Activated T-helper 2 cell treated with anti-CD3 and anti-CD28 coated beads, Interferon-gamma antibody, Interleukin-2, Interleukin-4, amounts not matched to agents 10 μg/mL and 5 μg/mL and 100 μg/mL, durations not matched to agents 14 hours and 24 hours and 36 hours (primary cell): ENCODE data around the gene DLG2. TPM values are rescaled to one million over a fixed set of nuclear protein-coding genes. Genes with fewer than 3 reads are reported as not detected.

Source experiments
- DNase-seq: peaks from one replicate; pipeline ENCODE4 v3.0.0; 2021; ENCODE audit warnings: low spot score
- H3K27ac Mint-ChIP-seq: one replicate; pipeline ENCODE4 v1.8.0; 2021; ENCODE audit warnings: mixed read lengths
- H3K27me3 Mint-ChIP-seq: one replicate; pipeline ENCODE4 v1.8.0; 2021; ENCODE audit warnings: low read depth, mixed read lengths
- H3K36me3 Mint-ChIP-seq: one replicate; pipeline ENCODE4 v1.8.0; 2021; ENCODE audit warnings: low read depth, mixed read lengths
- H3K4me1 Mint-ChIP-seq: one replicate; pipeline ENCODE4 v1.8.0; 2021; ENCODE audit warnings: low read depth, mixed read lengths
- H3K4me3 Mint-ChIP-seq: one replicate; pipeline ENCODE4 v1.8.0; 2021; ENCODE audit warnings: low read depth, mild to moderate bottlenecking, moderate library complexity, mixed read lengths
- H3K9me3 Mint-ChIP-seq: one replicate; pipeline ENCODE4 v1.8.0; 2021; ENCODE audit warnings: mixed read lengths
- intact Hi-C: fragments of 100-400 bp; cut with micrococcal nuclease; formaldehyde crosslinking; loops from one replicate; pipeline ENCODE4 v1.15.1; 2023
- total RNA-seq: library from RNA; stranded (reverse); gene quantifications from 2 replicates; pipeline ENCODE4 v1.2.3, GENCODE V29; 2022

DLG2 gene
- total RNA-seq, 1 donor from 2014 or later: 1.8 TPM

DNA sequence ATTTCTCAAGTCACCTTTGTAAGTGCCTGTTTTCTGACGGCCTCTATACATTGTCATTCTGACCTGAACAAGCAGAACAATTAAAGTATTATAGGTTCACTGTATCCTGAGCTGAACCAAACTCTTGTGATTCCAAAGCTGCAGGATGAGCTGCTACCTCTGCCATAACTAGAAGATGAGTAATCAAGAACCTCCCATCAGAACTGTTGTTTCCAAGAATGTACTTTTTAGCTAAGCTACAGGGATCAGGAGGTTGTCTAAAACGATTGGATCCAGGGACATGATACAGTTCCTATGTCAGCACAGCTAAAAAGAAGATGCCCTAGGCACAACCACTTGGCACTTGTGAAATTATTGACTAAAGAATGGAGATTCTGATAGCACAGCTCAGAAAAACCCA, 2052.6 kb downstream of the DLG2 start:
- Mint-ChIP-seq H3K9me3 (no peaks in the 10 kb centered on the region), H3K4me3 (no peak overlapping the region), H3K4me1 (no peaks in the 10 kb centered on the region), H3K27ac (no peak overlapping the region), H3K27me3 (peaks cover 1% of the 10 kb centered on the region), H3K36me3 (no peaks in the 10 kb centered on the region)
- no peak for DNase-seq
- intact Hi-C loops: no loop called here

DNA sequence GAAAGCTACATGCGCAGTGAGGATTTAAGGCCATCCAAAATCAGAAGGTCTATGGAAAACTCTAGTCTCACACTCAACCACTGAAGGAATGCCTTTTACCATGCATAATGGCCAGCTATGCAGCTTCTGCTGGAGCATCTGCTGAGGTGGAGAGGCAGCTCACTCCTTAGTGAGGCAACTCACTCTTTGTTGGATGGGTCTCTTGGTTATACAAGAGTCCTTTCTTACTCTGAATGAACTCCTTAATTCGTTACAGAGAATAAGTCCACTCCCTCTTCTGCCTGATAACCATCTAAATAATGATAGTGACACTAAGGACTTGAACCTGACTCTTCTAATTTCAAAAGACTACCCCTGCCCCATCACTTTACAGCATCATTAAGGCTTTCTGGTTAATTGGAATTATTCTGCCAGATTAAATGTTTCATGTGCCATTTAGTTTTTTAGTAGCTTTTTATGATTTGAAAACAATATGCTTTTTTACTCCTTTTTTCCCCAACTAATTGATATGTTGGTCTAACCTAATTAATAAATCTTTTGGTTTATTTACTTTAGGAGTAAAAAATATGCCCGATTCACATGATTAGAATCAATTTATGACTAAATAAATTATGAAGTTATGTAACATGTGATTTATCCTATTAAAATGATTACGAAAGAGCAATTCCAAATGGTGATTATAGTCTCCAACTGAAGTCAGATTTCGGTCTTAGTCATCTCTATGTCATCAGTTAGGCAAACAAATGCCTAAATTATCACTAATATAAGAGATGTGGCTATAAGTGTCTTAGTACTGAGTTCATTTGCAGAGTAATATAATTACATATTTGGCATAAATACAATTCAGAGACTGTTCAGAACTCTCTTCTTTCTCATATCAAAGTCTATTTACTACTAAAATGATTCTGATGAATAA, 2054.3 kb downstream of the DLG2 start:
- DNase-seq: no peak
- no peaks in the 10 kb centered on the region for H3K36me3 Mint-ChIP-seq
- no peak overlapping the region for H3K27ac Mint-ChIP-seq
- peaks cover 1% of the 10 kb centered on the region for H3K27me3 Mint-ChIP-seq
- H3K4me3 Mint-ChIP-seq: no peak overlapping the region
- no peaks in the 10 kb centered on the region for H3K9me3 Mint-ChIP-seq
- H3K4me1 Mint-ChIP-seq: no peaks in the 10 kb centered on the region
- intact Hi-C loops: no loop called here

DNA sequence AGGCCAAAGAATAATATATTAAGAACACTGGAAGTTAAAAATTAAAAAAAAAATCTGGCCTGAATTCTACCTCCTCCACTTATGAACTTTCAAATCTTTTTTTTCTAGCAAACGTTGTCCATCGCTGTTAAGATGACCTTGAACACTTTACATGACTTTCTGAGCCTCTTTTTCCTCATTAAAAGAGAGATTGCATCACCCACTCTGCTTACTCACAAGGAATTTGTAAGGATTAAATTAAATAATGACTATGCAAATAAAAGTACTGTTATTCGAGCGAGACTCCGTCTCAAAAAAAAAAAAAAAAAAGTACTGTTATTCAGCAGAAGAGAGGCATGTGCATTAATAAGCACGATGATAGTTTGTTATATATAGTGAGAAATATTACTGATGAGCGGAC, 2055.8 kb downstream of the DLG2 start:
- H3K9me3 Mint-ChIP-seq: no peaks in the 10 kb centered on the region
- H3K27me3 Mint-ChIP-seq: peaks cover 1% of the 10 kb centered on the region
- no peaks in the 10 kb centered on the region for H3K4me1 Mint-ChIP-seq
- H3K4me3 Mint-ChIP-seq: no peak overlapping the region
- H3K36me3 Mint-ChIP-seq: no peaks in the 10 kb centered on the region
- intact Hi-C loops: no loop called here
- no peak overlapping the region for H3K27ac Mint-ChIP-seq
- DNase-seq: no peak

DNA sequence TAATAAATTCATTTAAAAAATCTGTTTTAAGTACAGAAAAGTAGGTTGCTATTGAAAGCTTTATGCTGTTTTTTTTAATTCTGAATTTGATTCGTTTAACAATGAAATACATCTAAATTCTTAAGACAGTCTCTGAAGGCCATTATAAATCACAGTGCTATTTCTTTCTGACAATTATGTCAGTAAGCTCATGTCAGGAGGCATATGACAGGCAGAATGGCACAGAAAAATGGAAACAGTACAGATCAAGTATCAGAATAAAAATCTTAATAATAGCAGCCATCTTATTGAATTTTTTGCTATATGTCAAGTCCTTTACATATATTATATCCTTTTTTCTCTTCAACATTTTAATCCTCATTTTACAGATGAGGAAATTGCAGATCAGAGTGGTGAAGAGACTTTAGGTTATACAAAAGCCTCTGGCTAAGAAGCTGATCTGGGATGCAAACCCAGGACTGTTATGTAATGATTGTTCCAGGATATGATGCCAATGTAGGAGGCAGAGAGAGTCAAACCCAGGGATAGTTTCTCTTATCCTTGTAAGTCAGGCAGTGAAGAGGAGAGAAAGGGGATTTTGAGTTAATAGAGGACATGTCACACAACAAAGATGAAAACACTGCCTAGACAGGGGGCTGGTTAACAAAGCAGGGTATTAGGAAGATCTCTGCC, 2057.9 kb downstream of the DLG2 start:
- H3K27me3 Mint-ChIP-seq: peaks cover 1% of the 10 kb centered on the region
- DNase-seq: no peak
- H3K4me1 Mint-ChIP-seq: no peaks in the 10 kb centered on the region
- no peaks in the 10 kb centered on the region for H3K36me3 Mint-ChIP-seq
- no peaks in the 10 kb centered on the region for H3K9me3 Mint-ChIP-seq
- H3K27ac Mint-ChIP-seq: no peak overlapping the region
- H3K4me3 Mint-ChIP-seq: no peak overlapping the region
- intact Hi-C loops: no loop called here

DNA sequence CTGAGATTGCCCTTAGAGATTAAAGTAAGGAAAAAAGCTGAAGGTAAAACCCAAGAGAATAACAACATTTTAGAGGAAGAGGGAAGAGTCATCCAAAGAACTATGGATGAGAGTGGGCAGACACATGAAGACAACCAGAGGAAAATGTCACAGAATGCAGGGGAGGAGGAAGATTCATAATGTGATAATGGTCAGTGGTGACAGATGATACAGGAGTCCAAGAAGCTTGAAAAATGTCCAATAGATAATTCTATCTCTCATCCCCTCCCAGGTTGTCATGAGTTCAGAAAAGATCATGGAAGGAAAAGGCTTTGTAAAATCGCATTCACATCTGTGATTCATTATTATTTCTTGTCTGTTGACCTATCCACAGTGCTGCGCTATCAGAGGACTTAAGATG, 2058.6 kb downstream of the DLG2 start:
- no peaks in the 10 kb centered on the region for H3K4me1 Mint-ChIP-seq
- no peaks in the 10 kb centered on the region for H3K9me3 Mint-ChIP-seq
- no peak overlapping the region for H3K27ac Mint-ChIP-seq
- no peak for DNase-seq
- intact Hi-C loops: no loop called here
- H3K36me3 Mint-ChIP-seq: no peaks in the 10 kb centered on the region
- peaks cover 1% of the 10 kb centered on the region for H3K27me3 Mint-ChIP-seq
- no peak overlapping the region for H3K4me3 Mint-ChIP-seq

DNA sequence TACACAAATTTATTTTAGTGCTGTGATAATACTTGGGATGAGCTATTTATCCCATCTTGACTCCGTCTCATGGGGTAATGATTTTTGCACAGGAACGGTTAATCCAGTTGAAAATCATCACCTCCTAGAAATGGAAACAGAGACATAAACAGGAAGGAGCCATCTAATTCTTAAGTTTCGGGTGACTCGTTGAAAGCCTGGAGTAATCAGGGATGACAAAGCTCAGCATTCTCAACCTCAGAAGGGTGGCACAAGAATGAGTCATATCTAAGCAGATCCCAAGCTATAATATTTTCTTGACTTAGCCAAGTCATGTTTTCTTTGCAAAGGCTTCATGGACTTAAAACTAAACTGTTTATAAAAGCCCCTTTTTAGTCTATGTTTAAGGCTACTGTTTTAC, 2060.2 kb downstream of the DLG2 start:
- no peaks in the 10 kb centered on the region for H3K4me1 Mint-ChIP-seq
- intact Hi-C loops: no loop called here
- no peak overlapping the region for H3K4me3 Mint-ChIP-seq
- no peaks in the 10 kb centered on the region for H3K36me3 Mint-ChIP-seq
- no peaks in the 10 kb centered on the region for H3K9me3 Mint-ChIP-seq
- H3K27ac Mint-ChIP-seq: no peak overlapping the region
- no peaks in the 10 kb centered on the region for H3K27me3 Mint-ChIP-seq
- no peak for DNase-seq

DNA sequence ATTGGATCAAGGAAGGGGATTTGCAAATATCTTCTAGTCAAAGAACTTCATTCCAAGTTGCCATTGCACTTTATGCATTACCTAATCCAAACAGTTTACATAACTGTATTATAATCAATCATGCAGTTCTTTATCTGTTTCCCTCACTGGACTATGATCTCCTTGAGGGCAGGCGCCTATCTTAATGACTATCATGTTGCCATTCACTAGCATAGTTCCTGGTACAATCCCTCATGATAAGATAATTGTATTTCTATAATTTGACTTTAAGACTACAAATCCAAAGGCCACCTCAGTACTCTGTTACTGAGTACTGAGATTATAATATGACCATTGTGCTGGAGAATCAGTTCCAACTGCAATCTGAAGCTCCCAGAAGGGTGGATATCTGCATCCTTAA, 2062.3 kb downstream of the DLG2 start:
- H3K36me3 Mint-ChIP-seq: no peaks in the 10 kb centered on the region
- no peak for DNase-seq
- H3K9me3 Mint-ChIP-seq: no peaks in the 10 kb centered on the region
- no peak overlapping the region for H3K4me3 Mint-ChIP-seq
- H3K27ac Mint-ChIP-seq: no peak overlapping the region
- intact Hi-C loops: no loop called here
- no peaks in the 10 kb centered on the region for H3K27me3 Mint-ChIP-seq
- no peaks in the 10 kb centered on the region for H3K4me1 Mint-ChIP-seq

DNA sequence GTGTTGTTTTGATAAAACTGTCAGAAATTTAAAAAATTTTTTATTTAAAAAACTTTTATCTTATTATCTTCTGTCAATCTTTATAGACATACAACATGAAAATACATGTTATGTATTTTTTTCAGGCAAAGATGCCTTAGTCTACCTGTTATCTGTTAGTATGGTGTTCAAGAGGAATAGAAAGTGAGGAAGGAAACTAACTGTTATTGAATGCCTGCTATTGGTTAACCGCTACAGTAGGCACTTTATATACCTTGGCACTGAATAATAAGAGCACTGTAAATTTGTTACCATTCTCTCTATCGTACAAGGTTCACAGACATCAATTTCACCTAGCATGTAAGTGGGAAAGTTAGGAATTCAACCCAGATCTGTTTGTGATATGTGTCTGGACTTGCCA, 2068.9 kb downstream of the DLG2 start:
- Mint-ChIP-seq H3K36me3 (no peaks in the 10 kb centered on the region), H3K4me3 (no peak overlapping the region), H3K9me3 (no peaks in the 10 kb centered on the region), H3K4me1 (no peaks in the 10 kb centered on the region), H3K27me3 (no peaks in the 10 kb centered on the region), H3K27ac (no peak overlapping the region)
- DNase-seq: no peak
- intact Hi-C loops: no loop called here

DNA sequence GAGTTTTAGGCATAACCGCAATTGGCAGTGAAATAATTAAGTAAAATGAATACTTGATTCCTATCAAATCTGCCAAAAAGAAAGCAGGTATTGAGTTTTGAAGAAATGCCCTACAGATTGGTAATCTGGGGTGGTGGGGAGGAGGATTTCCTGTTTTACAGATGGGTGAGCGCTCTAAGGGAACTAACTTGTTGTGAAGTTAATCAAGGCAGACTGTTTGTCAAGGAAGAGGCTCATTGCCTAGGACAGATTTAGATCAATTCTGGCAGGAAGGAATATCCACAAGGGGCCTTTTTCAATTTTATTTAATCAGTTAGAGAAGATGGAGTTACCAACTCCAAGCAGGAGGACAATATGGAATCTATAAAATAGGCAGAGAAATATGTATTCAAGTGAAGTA, 2069.5 kb downstream of the DLG2 start:
- Mint-ChIP-seq H3K36me3 (no peaks in the 10 kb centered on the region), H3K27me3 (no peaks in the 10 kb centered on the region), H3K4me3 (no peak overlapping the region), H3K4me1 (no peaks in the 10 kb centered on the region), H3K9me3 (no peaks in the 10 kb centered on the region), H3K27ac (no peak overlapping the region)
- DNase-seq: no peak
- intact Hi-C loops: no loop called here

DNA sequence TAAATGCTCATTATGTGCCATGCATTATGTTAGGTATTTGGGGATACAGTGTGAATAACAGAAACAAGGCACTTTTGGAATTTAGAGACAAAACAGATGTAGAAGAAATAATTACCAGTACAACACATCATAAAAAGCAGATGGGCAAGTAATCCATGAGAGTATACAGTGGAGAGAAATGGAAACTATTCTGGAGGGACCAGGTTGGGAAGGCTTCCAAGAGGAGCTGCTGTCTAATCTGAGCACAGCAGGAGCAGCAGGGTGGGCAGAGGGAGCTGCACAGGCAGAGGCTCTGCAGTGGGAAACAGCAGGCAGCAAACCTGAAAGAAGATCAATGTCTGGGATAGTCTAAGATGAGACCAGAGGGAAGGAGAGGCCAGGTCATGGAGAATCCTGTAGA, 2072.3 kb downstream of the DLG2 start:
- DNase-seq: no peak
- no peak overlapping the region for H3K4me3 Mint-ChIP-seq
- no peak overlapping the region for H3K27ac Mint-ChIP-seq
- intact Hi-C loops: no loop called here
- no peaks in the 10 kb centered on the region for H3K36me3 Mint-ChIP-seq
- no peaks in the 10 kb centered on the region for H3K27me3 Mint-ChIP-seq
- no peaks in the 10 kb centered on the region for H3K9me3 Mint-ChIP-seq
- H3K4me1 Mint-ChIP-seq: no peaks in the 10 kb centered on the region

DNA sequence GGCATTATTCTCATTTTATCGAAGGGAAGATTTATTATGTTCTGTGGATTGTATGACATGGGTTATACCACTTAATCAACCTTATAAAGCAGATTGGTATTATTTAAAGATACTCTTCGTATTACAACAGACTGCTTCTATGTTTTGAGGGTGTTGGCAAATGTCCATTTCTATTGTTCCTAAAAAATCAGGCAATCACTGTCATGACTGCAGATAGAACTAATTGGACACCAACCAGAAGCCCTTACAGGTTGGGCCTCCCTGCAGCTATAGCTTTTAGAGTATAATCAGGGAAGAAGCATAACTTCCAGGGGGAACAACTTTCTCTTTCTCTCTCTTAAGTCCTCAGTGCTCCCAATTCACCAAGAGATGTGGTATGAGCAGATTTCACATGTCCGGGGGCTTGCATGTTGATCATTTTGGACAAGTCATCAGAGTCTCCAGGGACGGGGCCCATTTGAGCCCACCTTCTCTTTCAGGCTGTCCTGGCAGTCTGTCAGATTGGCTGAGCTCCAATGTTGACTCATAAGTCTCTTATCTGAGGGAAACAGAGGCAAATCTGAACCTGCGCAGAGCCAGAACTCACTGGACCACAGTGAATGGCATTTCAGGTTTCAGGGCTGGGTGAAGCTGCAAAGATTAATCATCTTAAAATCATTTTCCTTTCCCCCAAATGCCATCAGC, 2077.0 kb downstream of the DLG2 start:
- intact Hi-C loops: no loop called here
- Mint-ChIP-seq H3K4me1 (no peaks in the 10 kb centered on the region), H3K9me3 (no peaks in the 10 kb centered on the region), H3K27me3 (no peaks in the 10 kb centered on the region), H3K36me3 (no peaks in the 10 kb centered on the region), H3K27ac (no peak overlapping the region), H3K4me3 (no peak overlapping the region)
- DNase-seq: no peak

DNA sequence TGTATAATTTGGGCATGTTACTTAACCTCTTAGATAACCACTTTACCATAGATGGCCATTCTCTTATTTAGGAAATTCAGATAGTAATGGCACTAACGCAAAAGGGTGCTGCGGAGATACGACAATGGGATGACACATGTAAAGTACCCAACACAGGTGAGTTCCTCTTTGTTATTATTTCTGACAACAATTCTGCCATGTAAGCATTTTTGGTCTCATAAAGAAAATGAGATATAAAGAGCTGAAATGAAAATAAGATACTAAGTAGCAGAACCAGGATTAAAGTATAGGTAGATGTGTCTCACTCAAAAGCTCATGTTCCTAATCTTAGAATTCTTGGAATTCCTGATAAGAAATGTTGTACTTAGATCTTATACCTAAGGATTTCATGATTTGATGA, 2080.8 kb downstream of the DLG2 start:
- Mint-ChIP-seq H3K4me3 (no peak overlapping the region), H3K27me3 (peaks cover 2% of the 10 kb centered on the region), H3K4me1 (peaks cover 7% of the 10 kb centered on the region), H3K27ac (no peak overlapping the region), H3K9me3 (no peaks in the 10 kb centered on the region), H3K36me3 (no peaks in the 10 kb centered on the region)
- DNase-seq: no peak
- intact Hi-C loops: no loop called here
